ENCODE results near the gene PPP1R14B.
A peak's percentile ranks its signal among the peaks of the same experiment; 100 is the strongest.

The PPP1R14B gene

GRCh38 chr11:64201543-64201942, 45.2 kb downstream of the PPP1R14B start:
- no peak for TF ChIP-seq RAD21 (IDR thresholded peaks at IDR 0.05; ENCODE audit: low read depth)
- TF ChIP-seq TCF12 (IDR thresholded peaks at IDR 0.05; ENCODE audit: low read depth), result no peak
- TF ChIP-seq CEBPB (IDR thresholded peaks at IDR 0.05), result 0 out of 2 replicates have a peak, but pooled peaks have one; percentile 3

GRCh38 chr11:64198511-64198910, 48.2 kb downstream of the PPP1R14B start:
- TF ChIP-seq EGR1 (IDR thresholded peaks at IDR 0.05) (no peak), NFIC (IDR thresholded peaks at IDR 0.05) (no peak), EP300 (IDR thresholded peaks at IDR 0.05; ENCODE audit: borderline replicate concordance) (no peak), RAD21 (IDR thresholded peaks at IDR 0.05; ENCODE audit: low read depth) (no peak), REST (IDR thresholded peaks at IDR 0.05; ENCODE audit: low read depth) (no peak), TEAD4 (IDR thresholded peaks at IDR 0.05) (no peak), TAF1 (IDR thresholded peaks at IDR 0.05; ENCODE audit: low read depth) (no peak), TCF12 (IDR thresholded peaks at IDR 0.05; ENCODE audit: low read depth) (no peak), MAX (IDR thresholded peaks at IDR 0.05) (no peak), ZBTB7A (IDR thresholded peaks at IDR 0.05; ENCODE audit: low read depth) (no peak), YY1 (IDR thresholded peaks at IDR 0.05; ENCODE audit: low read depth) (no peak), CEBPB (IDR thresholded peaks at IDR 0.05) (no peak), FOXM1 (IDR thresholded peaks at IDR 0.05; ENCODE audit: borderline replicate concordance, low read depth) (no peak), CREB1 (IDR thresholded peaks at IDR 0.05; ENCODE audit: low read depth) (no peak)

GRCh38 chr11:64196626-64197025, 50.1 kb downstream of the PPP1R14B start:
- TF ChIP-seq FOXM1 (IDR thresholded peaks at IDR 0.05; ENCODE audit: borderline replicate concordance, low read depth) (no peak), RAD21 (IDR thresholded peaks at IDR 0.05; ENCODE audit: low read depth) (no peak), TCF12 (IDR thresholded peaks at IDR 0.05; ENCODE audit: low read depth) (no peak), EP300 (IDR thresholded peaks at IDR 0.05; ENCODE audit: borderline replicate concordance) (no peak), USF1 (IDR thresholded peaks at IDR 0.05) (no peak), YY1 (IDR thresholded peaks at IDR 0.05; ENCODE audit: low read depth) (no peak), TAF1 (IDR thresholded peaks at IDR 0.05; ENCODE audit: low read depth) (no peak), MAX (IDR thresholded peaks at IDR 0.05) (no peak), TEAD4 (IDR thresholded peaks at IDR 0.05) (no peak), CEBPB (IDR thresholded peaks at IDR 0.05) (no peak), ZBTB7A (IDR thresholded peaks at IDR 0.05; ENCODE audit: low read depth) (no peak), CREB1 (IDR thresholded peaks at IDR 0.05; ENCODE audit: low read depth) (no peak), REST (IDR thresholded peaks at IDR 0.05; ENCODE audit: low read depth) (no peak), EGR1 (IDR thresholded peaks at IDR 0.05) (no peak)

All from Ishikawa (cell line).